BJ (cell line): ENCODE results near the gene MRNIP. TPM values are rescaled to one million over a fixed set of nuclear protein-coding genes. Genes with fewer than 3 reads are reported as not detected.

Source experiments
- CTCF ChIA-PET: fragments of 350-600 bp; formaldehyde crosslinking; extraction: SDS; loops from one replicate; lab custom pipeline; 2021; ENCODE audit warnings: antibody characterized with exemption, inconsistent platforms; lab: Yijun Ruan, JAX
- POLR2A ChIA-PET: fragments of 300-600 bp; sonication (Branson Sonifier 250); formaldehyde crosslinking; extraction: SDS; loops from one replicate; lab custom pipeline; 2021; ENCODE audit warnings: antibody characterized with exemption; lab: Charles Lee
- DNase-seq: peaks from one replicate; pipeline ENCODE4 v3.0.0-alpha.2; 2011; ENCODE audit warnings: low read depth
- H3K27me3 ChIP-seq: 2 replicates; pipeline ENCODE4 v1.6.0; 2011; ENCODE audit warnings: low read length; ENCODE audit not compliant: control insufficient read depth, insufficient read depth
- H3K36me3 ChIP-seq: 2 replicates; pipeline ENCODE4 v1.5.1; 2011; ENCODE audit warnings: low read length; ENCODE audit not compliant: control insufficient read depth, insufficient read depth
- H3K4me3 ChIP-seq: 2 replicates; pipeline ENCODE4 v1.5.1; 2011; ENCODE audit warnings: low read depth, mild to moderate bottlenecking, control low read depth, low read length
- CTCF ChIP-seq: IDR thresholded peaks from 2 replicates; pipeline ENCODE4 v1.5.1; 2011; ENCODE audit warnings: low read depth, mild to moderate bottlenecking, control low read depth, inconsistent platforms, low read length, moderate library complexity; ENCODE audit not compliant: insufficient read depth
- polyA plus RNA-seq: library from polyadenylated mRNA; depleted of rRNA; stranded (reverse); fragments of >200 nt; gene quantifications from 2 replicates; pipeline ENCODE4 v1.2.3, GENCODE V29; 2011

MRNIP gene
- polyA plus RNA-seq, 1 experiment, result 14.1 TPM

DNA sequence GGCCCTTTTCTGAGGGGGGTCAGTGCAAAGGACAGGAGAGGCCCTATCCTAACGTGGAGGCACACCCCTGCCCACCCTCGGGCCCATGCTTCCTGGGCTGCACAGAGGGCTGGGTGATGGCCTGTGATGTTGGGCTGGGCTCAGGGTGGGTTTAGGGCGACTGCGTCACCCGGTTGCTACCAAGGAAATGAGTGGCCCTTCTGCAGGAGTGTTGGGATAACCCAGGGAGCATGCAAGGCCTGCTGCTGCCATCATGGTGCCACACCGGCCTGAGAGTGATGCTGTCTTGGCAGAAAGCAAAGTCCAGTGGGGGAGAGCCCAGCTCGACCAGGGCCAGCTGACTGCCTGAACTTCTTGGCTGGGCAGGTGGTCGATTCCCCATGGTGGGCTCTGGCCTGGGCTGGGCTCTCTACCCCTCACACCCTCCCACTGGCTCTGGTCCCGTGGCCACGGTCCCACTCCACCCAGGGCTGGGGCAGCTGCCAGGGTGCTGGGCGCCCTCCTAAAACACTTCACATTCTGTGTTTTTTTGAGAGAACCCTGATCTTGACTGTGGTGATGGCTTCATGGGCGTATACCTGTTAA, 21.5 kb upstream of the MRNIP start:
- CTCF ChIA-PET, result no interaction called here
- no peak for DNase-seq
- Histone ChIP-seq H3K36me3 (peaks cover 31% of the 10 kb centered on the region), H3K4me3 (no peak overlapping the region), H3K27me3 (no peaks in the 10 kb centered on the region)
- POLR2A ChIA-PET, result no interaction called here
- no peak for TF ChIP-seq CTCF

DNA sequence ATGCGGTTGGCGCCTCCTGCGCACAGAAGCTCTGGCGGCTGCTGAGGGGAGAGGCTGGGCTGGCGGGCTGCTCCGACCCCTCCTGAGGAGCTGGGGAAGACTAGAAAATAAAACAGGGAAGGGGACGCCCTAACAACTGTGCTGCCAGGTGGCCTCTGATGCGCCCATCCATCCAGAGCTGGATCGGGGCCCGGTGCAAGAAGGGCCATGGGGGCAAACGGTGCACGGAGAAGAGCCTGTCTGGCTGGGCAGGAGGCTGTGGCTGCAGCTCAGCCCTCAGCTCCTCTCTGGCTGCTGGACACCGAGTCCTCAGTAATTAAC, 21.0 kb upstream of the MRNIP start:
- H3K4me3 ChIP-seq, result no peak overlapping the region
- H3K27me3 ChIP-seq, result no peaks in the 10 kb centered on the region
- no peak for DNase-seq
- CTCF ChIA-PET, result no interaction called here
- no peak for TF ChIP-seq CTCF
- POLR2A ChIA-PET, result no interaction called here
- peaks cover 36% of the 10 kb centered on the region for H3K36me3 ChIP-seq

- DNase-seq, result no peak
- Histone ChIP-seq H3K4me3 (no peak overlapping the region), H3K27me3 (no peaks in the 10 kb centered on the region), H3K36me3 (peaks cover 38% of the 10 kb centered on the region)
- no peak for TF ChIP-seq CTCF
- ChIA-PET CTCF (no interaction called here), POLR2A (interaction anchor here (1.0 kb wide), 1 partner anchor 59 kb away, joined by 3 read pairs; the partner anchor contains the start of gene SQSTM1)
Measured at GRCh38 chr5:179879003-179879689, 20.5 kb upstream of the MRNIP start.

GRCh38 chr5:179878222-179879002, 19.8 kb upstream of the MRNIP start:
- no peak for DNase-seq
- peaks cover 42% of the 10 kb centered on the region for H3K36me3 ChIP-seq
- no peaks in the 10 kb centered on the region for H3K27me3 ChIP-seq
- ChIA-PET POLR2A (interaction anchor here (1.0 kb wide), 1 partner anchor 58 kb away, joined by 3 read pairs; the partner anchor contains the start of gene SQSTM1), CTCF (interaction anchor here (0.6 kb wide), 1 partner anchor 9 kb away, joined by 3 read pairs; no protein-coding TSS in a partner anchor)
- no peak overlapping the region for H3K4me3 ChIP-seq
- no peak for TF ChIP-seq CTCF

DNA sequence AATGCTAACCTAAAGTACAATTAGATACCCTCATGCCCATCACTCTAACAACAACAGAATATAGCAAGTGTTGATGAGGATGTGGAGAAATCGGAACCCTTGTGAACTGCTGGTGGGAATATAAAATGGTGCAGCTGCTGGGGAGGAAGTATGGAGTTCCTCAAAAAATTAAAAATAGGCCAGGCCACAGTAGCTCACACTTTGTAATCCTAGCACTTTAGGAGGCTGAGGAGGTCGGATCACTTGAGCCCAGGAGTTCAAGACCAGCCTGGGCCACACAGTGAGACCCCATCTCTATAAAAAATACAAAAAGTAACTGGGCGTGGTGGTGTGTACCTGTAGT, 18.0 kb upstream of the MRNIP start:
- H3K4me3 ChIP-seq, result no peak overlapping the region
- peaks cover 51% of the 10 kb centered on the region for H3K36me3 ChIP-seq
- no peak for DNase-seq
- no peaks in the 10 kb centered on the region for H3K27me3 ChIP-seq
- POLR2A ChIA-PET, result no interaction called here
- CTCF ChIA-PET, result no interaction called here
- no peak for TF ChIP-seq CTCF
